22Rv1 (cell line): ENCODE results near the gene SPIB.

ENCODE experiments used
- ZFX ChIP-seq: fragments of 450-650 bp; IDR thresholded peaks from 2 replicates; pipeline ENCODE4 v1.6.1; 2017; ENCODE audit warnings: antibody characterized with exemption, borderline replicate concordance
- TF ChIP-seq, protein P1 (sequence below): fragments of 450-650 bp; IDR thresholded peaks from 2 replicates; pipeline ENCODE4 v1.5.1; 2017; ENCODE audit warnings: mild to moderate bottlenecking

DNA sequence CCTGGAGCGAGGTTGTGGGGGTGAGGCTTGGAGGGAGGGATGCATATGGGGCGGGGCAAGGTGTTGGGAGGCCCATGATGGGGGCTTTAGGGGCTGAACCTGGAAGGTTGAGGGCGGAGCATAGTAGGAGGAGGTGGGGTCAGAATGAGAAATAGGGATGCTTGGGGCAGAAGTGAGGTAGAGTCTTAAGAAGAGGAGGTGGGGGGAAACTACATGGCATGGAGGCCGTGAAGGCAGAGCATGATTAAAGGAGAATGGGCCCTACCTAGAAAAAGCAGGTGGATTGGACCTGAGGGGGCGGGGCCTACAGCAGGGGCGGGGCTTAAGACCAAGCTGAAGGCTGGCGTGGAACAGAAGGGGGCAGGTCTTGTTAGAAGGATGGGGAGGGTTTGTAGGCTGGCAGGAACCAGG lies 41.7 kb upstream of the SPIB start:
- TF ChIP-seq, protein P1, sequence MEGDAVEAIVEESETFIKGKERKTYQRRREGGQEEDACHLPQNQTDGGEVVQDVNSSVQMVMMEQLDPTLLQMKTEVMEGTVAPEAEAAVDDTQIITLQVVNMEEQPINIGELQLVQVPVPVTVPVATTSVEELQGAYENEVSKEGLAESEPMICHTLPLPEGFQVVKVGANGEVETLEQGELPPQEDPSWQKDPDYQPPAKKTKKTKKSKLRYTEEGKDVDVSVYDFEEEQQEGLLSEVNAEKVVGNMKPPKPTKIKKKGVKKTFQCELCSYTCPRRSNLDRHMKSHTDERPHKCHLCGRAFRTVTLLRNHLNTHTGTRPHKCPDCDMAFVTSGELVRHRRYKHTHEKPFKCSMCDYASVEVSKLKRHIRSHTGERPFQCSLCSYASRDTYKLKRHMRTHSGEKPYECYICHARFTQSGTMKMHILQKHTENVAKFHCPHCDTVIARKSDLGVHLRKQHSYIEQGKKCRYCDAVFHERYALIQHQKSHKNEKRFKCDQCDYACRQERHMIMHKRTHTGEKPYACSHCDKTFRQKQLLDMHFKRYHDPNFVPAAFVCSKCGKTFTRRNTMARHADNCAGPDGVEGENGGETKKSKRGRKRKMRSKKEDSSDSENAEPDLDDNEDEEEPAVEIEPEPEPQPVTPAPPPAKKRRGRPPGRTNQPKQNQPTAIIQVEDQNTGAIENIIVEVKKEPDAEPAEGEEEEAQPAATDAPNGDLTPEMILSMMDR = no peak
- TF ChIP-seq ZFX = no peak
